HepG2 (cell line): ENCODE results near the gene HTR3C. TPM values are rescaled to one million over a fixed set of nuclear protein-coding genes. Genes with fewer than 3 reads are reported as not detected.

Experiments used
- FOXJ3 ChIP-seq: sonication (generic); formaldehyde crosslinking; IDR thresholded peaks from 2 replicates; pipeline ENCODE4 v1.4.0; 2020; ENCODE audit warnings: missing genetic modification reagents, mild to moderate bottlenecking, borderline replicate concordance
- HES4 ChIP-seq: sonication (generic); formaldehyde crosslinking; IDR thresholded peaks from 2 replicates; pipeline ENCODE4 v1.9.0; 2021; ENCODE audit warnings: mild to moderate bottlenecking, missing genetic modification reagents, borderline replicate concordance
- JARID2 ChIP-seq: sonication (generic); formaldehyde crosslinking; IDR thresholded peaks from 2 replicates; pipeline ENCODE4 v1.8.1; 2023; ENCODE audit warnings: missing genetic modification reagents, inconsistent platforms; ENCODE audit not compliant: insufficient replicate concordance
- NFYB ChIP-seq: sonication (generic); formaldehyde crosslinking; IDR thresholded peaks from 2 replicates; pipeline ENCODE4 v1.4.0; 2020; ENCODE audit warnings: missing genetic modification reagents
- POLR2AphosphoS2 ChIP-seq: IDR thresholded peaks from 2 replicates; pipeline ENCODE4 v1.6.1; 2011; ENCODE audit warnings: low read depth, low read length, improper control_type of control experiment
- SIN3A ChIP-seq: IDR thresholded peaks from 2 replicates; pipeline ENCODE4 v1.6.1; 2011; ENCODE audit warnings: low read depth, mild to moderate bottlenecking, control low read depth, low read length, borderline replicate concordance
- TBP ChIP-seq: sonication (generic); formaldehyde crosslinking; IDR thresholded peaks from 2 replicates; pipeline ENCODE4 v1.5.0; 2020; ENCODE audit warnings: missing genetic modification reagents
- TFAP4 ChIP-seq: sonication (generic); IDR thresholded peaks from 2 replicates; pipeline ENCODE4 v1.6.1; 2016; ENCODE audit warnings: low read depth, borderline replicate concordance
- ZBTB4 ChIP-seq: sonication (generic); formaldehyde crosslinking; IDR thresholded peaks from 2 replicates; pipeline ENCODE4 v1.4.0; 2020; ENCODE audit warnings: missing genetic modification reagents, mild to moderate bottlenecking, borderline replicate concordance
- ZFY ChIP-seq: sonication (generic); formaldehyde crosslinking; IDR thresholded peaks from 2 replicates; pipeline ENCODE4 v1.4.0; 2020; ENCODE audit warnings: missing genetic modification reagents
- ZNF383 ChIP-seq: sonication (generic); formaldehyde crosslinking; IDR thresholded peaks from 2 replicates; pipeline ENCODE4 v1.4.0; 2020; ENCODE audit warnings: missing genetic modification reagents, mild to moderate bottlenecking, borderline replicate concordance
- ZNF776 ChIP-seq: sonication (generic); formaldehyde crosslinking; IDR thresholded peaks from 2 replicates; pipeline ENCODE4 v1.4.0; 2020; ENCODE audit warnings: mild to moderate bottlenecking, missing genetic modification reagents
- ZNF781 ChIP-seq: sonication (generic); formaldehyde crosslinking; IDR thresholded peaks from 2 replicates; pipeline ENCODE4 v1.5.1; 2020; ENCODE audit warnings: borderline replicate concordance, mild to moderate bottlenecking, missing genetic modification reagents; ENCODE audit errors: not compliant biosample characterization
- polyA plus RNA-seq, 8 experiments: library from polyadenylated mRNA; depleted of rRNA in 3 of 8; stranded (reverse) in 7 of 8; unstranded in 1 of 8; fragments of >200 nt; fragmentation: Illumina TruSeq in 4 of 8; extraction: Trizol in 4 of 8; gene quantifications; 2 replicates each; pipeline versions ENCODE4 v1.2.1 to v1.2.3, GENCODE V29; 2011 to 2016; ENCODE audit warnings: low read depth in 4 of 8, missing spikeins in 1 of 8, mixed read lengths in 1 of 8; ENCODE audit not compliant: insufficient read depth in 1 of 8
- total RNA-seq, 5 experiments: library from RNA; depleted of rRNA; stranded (reverse); fragments of >200 nt; fragmentation: Illumina TruSeq; extraction: Trizol; gene quantifications; 2 replicates each; pipeline ENCODE4 v1.2.3, GENCODE V29; 2016; ENCODE audit warnings: low read depth in 1 of 5

HTR3C gene
- total and polyA plus RNA-seq, 2 of the 13 experiments (the other 11 are each of a cell fraction or from before 2014, with no cell fraction given): not detected

GRCh38 chr3:184016811-184017671 is 35.8 kb upstream of the HTR3C start (continued):
- TF ChIP-seq POLR2AphosphoS2 (no peak), TFAP4 (no peak), ZFY (CRISPR knock-in tag) (no peak), ZNF383 (no peak), FOXJ3 (CRISPR knock-in tag) (no peak), ZBTB4 (CRISPR knock-in tag) (no peak), ZNF781 (CRISPR knock-in tag) (no peak), HES4 (CRISPR knock-in tag) (no peak; the same call in 1 of the 2 replicates), SIN3A (no peak), NFYB (CRISPR knock-in tag) (no peak), TBP (CRISPR knock-in tag) (peak; percentile 79; the same call in 1 of the 2 replicates), JARID2 (CRISPR knock-in tag) (no peak), ZNF776 (CRISPR knock-in tag) (no peak)
- TF ChIP-seq, all 625 proteins: peak for 57
